Upper lobe of right lung (tissue), 1 donor: ENCODE data around the gene ARMC12. TPM values are rescaled to one million over a fixed set of nuclear protein-coding genes. Genes with fewer than 3 reads are reported as not detected.

ENCODE experiments used
- ATAC-seq: fragments of 200-7000 bp; cut with Tn5 transposase; one replicate; pipeline ENCODE4 v1.9.1; 2020; ENCODE audit warnings: mild to moderate bottlenecking, moderate library complexity
- DNase-seq: peaks from one replicate; pipeline ENCODE4 v3.0.0-alpha.2; 2020
- H3K27ac ChIP-seq: fragments of 200-600 bp; one replicate; pipeline ENCODE4 v1.8.0; 2022
- H3K27me3 ChIP-seq: fragments of 200-600 bp; one replicate; pipeline ENCODE4 v1.8.0; 2022; ENCODE audit warnings: mild to moderate bottlenecking
- H3K36me3 ChIP-seq: fragments of 200-600 bp; one replicate; pipeline ENCODE4 v1.8.0; 2022
- H3K4me1 ChIP-seq: fragments of 200-600 bp; one replicate; pipeline ENCODE4 v1.8.0; 2022
- H3K4me3 ChIP-seq: fragments of 200-600 bp; one replicate; pipeline ENCODE4 v1.8.0; 2022; ENCODE audit warnings: mild to moderate bottlenecking
- H3K9me3 ChIP-seq: fragments of 200-600 bp; one replicate; pipeline ENCODE4 v1.8.0; 2022
- intact Hi-C: fragments of 100-400 bp; cut with DNase I; formaldehyde crosslinking; loops from one replicate; pipeline ENCODE4 v1.11.0; 2022
- total RNA-seq: library from RNA; stranded (reverse); fragmentation: NEBNext Ultra II Directional; extraction: Animal tissue kit (Norgen Biotek cat#: 25700); gene quantifications from one replicate; pipeline ENCODE4 v1.2.1, GENCODE V29; 2021
- TF ChIP-seq, protein P1 (sequence below): fragments of 200-600 bp; IDR thresholded peaks from one replicate; pipeline ENCODE4 v1.8.0; 2022; ENCODE audit warnings: antibody characterized with exemption
- donor health status: DM: no; HTN: yes; CAD: no; lungs with severe emphysema.

ARMC12 gene
- total RNA-seq, 1 donor from 2014 or later: 0.52 TPM

DNA sequence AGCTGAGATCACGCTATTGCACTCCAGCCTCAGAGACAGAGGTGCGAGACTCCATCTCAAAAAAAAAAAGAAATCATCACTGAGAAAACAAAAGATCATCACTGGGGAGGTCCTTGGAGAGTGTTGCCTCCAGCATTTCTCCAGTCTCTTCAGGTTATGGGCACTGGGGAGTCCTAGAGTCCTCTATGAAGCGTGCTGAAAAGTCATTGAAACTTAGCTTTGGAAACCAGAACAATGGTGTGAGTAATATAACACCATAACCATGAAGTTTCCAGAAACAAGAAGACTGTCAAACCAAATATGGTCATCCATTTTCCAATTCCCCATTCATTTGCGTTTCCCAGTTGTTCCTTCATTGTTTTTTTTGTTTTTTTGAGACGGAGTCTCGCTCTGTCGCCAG is 13.7 kb downstream of the ARMC12 start:
- H3K4me1 ChIP-seq: no peaks in the 10 kb centered on the region
- TF ChIP-seq, protein P1, sequence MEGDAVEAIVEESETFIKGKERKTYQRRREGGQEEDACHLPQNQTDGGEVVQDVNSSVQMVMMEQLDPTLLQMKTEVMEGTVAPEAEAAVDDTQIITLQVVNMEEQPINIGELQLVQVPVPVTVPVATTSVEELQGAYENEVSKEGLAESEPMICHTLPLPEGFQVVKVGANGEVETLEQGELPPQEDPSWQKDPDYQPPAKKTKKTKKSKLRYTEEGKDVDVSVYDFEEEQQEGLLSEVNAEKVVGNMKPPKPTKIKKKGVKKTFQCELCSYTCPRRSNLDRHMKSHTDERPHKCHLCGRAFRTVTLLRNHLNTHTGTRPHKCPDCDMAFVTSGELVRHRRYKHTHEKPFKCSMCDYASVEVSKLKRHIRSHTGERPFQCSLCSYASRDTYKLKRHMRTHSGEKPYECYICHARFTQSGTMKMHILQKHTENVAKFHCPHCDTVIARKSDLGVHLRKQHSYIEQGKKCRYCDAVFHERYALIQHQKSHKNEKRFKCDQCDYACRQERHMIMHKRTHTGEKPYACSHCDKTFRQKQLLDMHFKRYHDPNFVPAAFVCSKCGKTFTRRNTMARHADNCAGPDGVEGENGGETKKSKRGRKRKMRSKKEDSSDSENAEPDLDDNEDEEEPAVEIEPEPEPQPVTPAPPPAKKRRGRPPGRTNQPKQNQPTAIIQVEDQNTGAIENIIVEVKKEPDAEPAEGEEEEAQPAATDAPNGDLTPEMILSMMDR: no peak
- H3K27me3 ChIP-seq: no peaks in the 10 kb centered on the region
- H3K4me3 ChIP-seq: no peak overlapping the region
- no peaks in the 10 kb centered on the region for H3K36me3 ChIP-seq
- DNase-seq (no peak), ATAC-seq (no peak)
- H3K27ac ChIP-seq: no peak overlapping the region
- intact Hi-C loops: no loop called here
- no peaks in the 10 kb centered on the region for H3K9me3 ChIP-seq

- Histone ChIP-seq H3K9me3 (no peaks in the 10 kb centered on the region), H3K4me1 (no peaks in the 10 kb centered on the region), H3K4me3 (no peak overlapping the region), H3K27me3 (no peaks in the 10 kb centered on the region), H3K36me3 (no peaks in the 10 kb centered on the region), H3K27ac (no peak overlapping the region)
- DNase-seq: no peak
- intact Hi-C loops: no loop called here
- ATAC-seq: no peak
- TF ChIP-seq, protein P1: no peak
These were observed 14.8 kb downstream of the ARMC12 start for GRCh38 chr6:35751594-35751993.

DNA sequence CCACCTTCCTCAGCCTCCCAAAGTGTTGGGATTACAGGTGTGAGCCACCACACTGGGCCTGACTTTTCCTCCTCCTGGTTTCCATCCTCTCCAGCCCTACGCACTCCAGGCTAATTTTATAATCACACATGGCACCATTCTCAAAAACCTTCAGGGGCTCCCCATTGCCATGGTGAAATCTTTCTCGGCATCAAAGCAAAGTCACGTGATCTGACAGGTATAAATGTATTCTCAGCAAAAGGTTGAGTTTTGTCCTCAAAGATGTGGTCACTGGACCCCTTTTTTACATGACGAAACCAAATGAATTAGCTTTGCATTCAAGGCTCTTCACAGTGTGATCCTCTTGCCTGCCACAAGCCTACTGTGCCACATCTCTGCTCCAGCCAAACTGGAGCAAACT is 15.5 kb downstream of the ARMC12 start:
- DNase-seq (no peak), ATAC-seq (no peak)
- intact Hi-C loops: no loop called here
- no peaks in the 10 kb centered on the region for H3K9me3 ChIP-seq
- H3K4me3 ChIP-seq: no peak overlapping the region
- no peaks in the 10 kb centered on the region for H3K4me1 ChIP-seq
- no peaks in the 10 kb centered on the region for H3K27me3 ChIP-seq
- no peaks in the 10 kb centered on the region for H3K36me3 ChIP-seq
- TF ChIP-seq, protein P1: no peak
- H3K27ac ChIP-seq: no peak overlapping the region

DNA sequence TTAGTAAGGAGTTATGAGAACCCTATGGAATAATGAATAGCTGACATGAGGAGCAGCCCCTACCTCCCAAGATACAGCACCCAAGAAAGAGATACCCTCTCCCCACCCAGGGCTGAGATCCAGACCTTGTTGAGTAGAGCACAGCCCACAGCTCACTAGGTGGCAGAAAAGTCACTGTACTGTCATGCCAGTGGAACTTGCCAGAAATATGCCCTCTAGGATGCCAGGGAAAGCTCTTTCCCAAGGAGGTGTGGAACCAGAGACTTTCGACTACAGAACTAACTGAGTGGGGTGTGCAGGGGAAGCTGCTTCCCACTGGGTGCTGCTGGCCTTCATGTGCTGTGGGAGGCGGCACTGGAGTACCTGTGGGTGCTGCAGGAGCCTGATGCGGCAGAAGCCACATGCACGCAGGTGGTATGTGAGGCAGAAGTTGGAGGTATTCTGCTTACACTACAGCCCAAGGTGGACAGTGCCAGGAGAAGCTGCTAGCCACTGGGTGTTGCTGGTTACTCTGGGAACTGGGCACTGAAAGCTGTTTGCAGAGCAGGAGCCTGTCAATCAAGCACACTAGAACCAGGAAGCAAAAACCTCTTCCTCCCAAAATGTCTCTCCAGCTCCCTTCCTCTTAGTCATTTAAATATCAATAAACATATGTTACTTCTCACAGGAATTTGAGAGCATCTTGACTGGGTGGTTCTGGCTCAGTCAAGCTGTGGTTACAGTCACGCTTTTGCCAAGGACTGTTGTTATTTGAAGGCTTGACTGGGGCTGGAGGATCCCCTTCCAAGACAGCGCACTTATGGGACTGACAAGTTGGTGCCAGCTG is 17.8 kb downstream of the ARMC12 start:
- Histone ChIP-seq H3K27ac (no peak overlapping the region), H3K27me3 (peaks cover 4% of the 10 kb centered on the region), H3K4me3 (no peak overlapping the region), H3K9me3 (no peaks in the 10 kb centered on the region), H3K4me1 (no peaks in the 10 kb centered on the region), H3K36me3 (no peaks in the 10 kb centered on the region)
- peak; percentile 65 for ATAC-seq
- TF ChIP-seq, protein P1: no peak
- intact Hi-C loops: no loop called here
- DNase-seq: no peak

GRCh38 chr6:35755278-35755924 is 18.6 kb downstream of the ARMC12 start:
- no peak overlapping the region for H3K27ac ChIP-seq
- intact Hi-C loops: no loop called here
- TF ChIP-seq, protein P1: no peak
- H3K36me3 ChIP-seq: no peaks in the 10 kb centered on the region
- no peaks in the 10 kb centered on the region for H3K9me3 ChIP-seq
- no peaks in the 10 kb centered on the region for H3K4me1 ChIP-seq
- DNase-seq (no peak), ATAC-seq (no peak)
- peaks cover 5% of the 10 kb centered on the region for H3K27me3 ChIP-seq
- H3K4me3 ChIP-seq: no peak overlapping the region
